ENCODE data around the gene PRSS36. TPM values are rescaled to one million over a fixed set of nuclear protein-coding genes. Genes with fewer than 3 reads are reported as not detected.
"Not testable (repeated sequence)": the region's sequence is repeated elsewhere in the genome, so short reads cannot be mapped to it uniquely, and the experiment has no call there.

PRSS36 gene
- total RNA-seq, 1 experiment from 2014 or later, result 0.50 TPM

DNA sequence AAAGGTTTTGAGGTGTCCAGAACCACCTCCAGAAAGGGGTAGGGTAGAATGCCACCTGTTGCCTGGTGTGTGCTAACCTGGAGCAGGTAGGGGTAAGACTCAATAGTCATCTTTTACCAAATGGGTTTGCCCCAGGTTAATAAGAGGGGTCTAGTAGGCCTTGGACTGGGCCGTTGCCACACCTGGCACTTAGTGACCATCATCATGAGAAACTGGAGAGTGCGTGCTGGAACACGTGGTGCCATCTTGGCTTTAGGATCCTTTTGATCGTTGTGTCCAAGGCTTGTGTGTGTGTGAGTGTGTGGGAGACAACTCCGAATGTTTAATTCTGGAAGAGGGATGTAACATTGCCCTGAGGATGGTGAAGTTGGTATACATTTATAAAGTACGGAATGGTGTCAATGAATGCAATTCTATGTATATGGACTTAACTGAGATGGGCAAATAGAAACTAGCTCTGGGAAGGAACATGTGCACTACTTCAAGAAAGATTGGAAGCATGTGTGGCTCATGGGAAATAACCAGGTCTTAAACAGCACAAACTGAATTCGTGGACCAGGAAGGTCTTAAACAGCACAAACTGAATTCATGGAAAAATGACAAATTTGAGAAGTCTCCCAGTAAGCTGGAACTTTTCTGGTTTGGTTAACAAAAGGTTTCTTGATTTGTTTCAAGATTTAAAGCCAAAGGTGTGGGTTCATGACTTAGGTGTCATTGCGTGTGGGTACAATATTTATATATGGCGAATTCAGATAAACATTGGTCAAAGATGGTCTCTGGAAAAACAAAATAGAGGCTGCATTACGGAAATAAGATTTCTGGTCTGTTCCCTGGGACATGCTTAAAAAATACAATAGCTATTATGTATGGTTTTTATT, 37.3 kb upstream of the PRSS36 start:
- no peak for DNase-seq (ENCODE audit: low read depth, low spot score)
- in situ Hi-C loops (cut with HindIII; ENCODE audit: low pct_unique_long_range_greater_than_20kb, low sequenced_read_pairs), result no loop called here

DNA sequence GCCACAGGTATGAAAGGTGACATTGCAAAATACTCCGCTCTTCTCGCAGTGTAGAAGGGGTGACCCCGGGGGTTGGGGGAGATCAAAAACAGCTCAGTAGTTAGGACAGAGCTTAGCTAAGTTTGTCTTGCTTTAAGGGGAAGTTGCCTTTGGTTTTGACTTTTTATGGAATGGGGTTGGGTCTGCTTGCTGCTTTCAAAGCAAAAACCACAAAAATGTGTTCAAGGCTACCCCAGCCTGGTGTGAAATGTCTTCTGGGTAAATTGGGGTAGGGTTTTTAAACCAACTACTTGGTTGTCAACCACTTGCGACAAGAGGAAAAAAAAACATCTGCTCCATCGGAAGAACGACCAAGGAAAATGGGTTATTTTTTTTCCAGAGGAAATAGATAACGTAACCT, 36.3 kb upstream of the PRSS36 start:
- no peak for DNase-seq (ENCODE audit: low read depth, low spot score)
- in situ Hi-C loops (cut with HindIII; ENCODE audit: low pct_unique_long_range_greater_than_20kb, low sequenced_read_pairs), result no loop called here

DNA sequence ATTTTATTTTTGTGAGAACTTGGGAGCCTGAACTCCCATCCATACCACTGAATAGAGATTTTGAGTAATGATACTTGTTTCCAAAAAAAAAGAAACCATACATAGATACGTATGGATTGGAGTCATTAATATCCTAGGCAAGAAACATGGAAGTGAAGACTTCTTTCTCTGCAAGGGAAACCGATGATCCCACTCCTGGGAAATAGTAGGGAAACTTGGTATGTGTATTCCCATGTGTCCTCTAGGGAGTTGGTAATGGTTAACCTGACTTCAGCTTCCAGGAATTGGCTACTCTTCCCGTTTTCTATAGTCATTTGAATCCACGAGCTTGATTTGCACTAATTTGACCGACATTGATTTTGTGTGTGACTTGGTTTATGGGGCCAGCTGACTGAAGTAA, 35.5 kb upstream of the PRSS36 start:
- no peak for DNase-seq (ENCODE audit: low read depth, low spot score)
- in situ Hi-C loops (cut with HindIII; ENCODE audit: low pct_unique_long_range_greater_than_20kb, low sequenced_read_pairs), result no loop called here

DNA sequence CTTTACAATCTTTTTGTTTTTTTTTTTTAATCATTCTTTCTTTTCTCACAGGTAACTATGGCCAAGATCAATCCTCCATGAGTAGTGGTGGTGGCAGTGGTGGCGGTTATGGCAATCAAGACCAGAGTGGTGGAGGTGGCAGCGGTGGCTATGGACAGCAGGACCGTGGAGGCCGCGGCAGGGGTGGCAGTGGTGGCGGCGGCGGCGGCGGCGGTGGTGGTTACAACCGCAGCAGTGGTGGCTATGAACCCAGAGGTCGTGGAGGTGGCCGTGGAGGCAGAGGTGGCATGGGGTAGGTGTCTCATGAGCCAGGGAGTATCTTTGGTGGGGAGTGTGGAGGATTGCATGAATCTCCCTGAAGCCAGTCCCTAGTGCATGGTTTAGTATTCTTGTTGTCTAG, 35.0 kb upstream of the PRSS36 start:
- no peak for DNase-seq (ENCODE audit: low read depth, low spot score)
- in situ Hi-C loops (cut with HindIII; ENCODE audit: low pct_unique_long_range_greater_than_20kb, low sequenced_read_pairs), result no loop called here

DNA sequence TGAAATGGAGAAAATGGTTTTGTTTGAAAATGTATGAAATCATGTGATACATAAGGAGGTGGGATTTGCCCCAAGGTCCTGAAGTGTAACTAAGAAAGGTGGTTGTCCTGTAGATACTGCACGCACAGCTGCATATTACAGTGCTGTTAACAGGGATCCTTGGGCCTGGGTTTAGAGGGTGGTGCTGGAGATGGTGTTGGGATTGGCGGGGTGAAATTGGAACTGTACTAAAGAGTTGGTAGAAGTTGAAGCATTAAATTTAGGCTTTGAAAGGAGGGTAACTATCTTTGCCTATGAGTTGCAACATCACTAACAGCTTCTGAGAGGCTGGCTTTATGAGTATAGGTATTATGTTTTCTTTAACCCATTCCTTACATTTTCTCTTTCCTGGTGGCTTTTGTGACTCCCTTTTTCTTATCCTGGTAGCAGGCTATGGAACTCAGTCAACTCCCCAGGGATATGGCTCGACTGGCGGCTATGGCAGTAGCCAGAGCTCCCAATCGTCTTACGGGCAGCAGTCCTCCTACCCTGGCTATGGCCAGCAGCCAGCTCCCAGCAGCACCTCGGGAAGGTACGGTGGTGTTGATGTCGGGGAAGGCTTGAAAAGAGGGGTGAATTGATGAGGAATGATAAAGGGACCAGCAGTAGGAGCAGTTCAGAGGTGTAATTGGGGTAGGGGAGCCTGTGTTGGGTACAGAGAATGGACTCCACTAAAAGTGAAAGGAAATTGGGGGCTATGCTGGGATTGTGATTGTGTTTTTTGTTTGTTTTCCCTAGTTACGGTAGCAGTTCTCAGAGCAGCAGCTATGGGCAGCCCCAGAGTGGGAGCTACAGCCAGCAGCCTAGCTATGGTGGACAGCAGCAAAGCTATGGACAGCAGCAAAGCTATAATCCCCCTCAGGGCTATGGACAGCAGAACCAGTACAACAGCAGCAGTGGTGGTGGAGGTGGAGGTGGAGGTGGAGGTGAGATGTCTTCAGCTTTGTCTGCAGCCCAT, 33.9 kb upstream of the PRSS36 start:
- in situ Hi-C loops (cut with HindIII; ENCODE audit: low pct_unique_long_range_greater_than_20kb, low sequenced_read_pairs), result no loop called here
- DNase-seq (ENCODE audit: low read depth, low spot score), result no peak

DNA sequence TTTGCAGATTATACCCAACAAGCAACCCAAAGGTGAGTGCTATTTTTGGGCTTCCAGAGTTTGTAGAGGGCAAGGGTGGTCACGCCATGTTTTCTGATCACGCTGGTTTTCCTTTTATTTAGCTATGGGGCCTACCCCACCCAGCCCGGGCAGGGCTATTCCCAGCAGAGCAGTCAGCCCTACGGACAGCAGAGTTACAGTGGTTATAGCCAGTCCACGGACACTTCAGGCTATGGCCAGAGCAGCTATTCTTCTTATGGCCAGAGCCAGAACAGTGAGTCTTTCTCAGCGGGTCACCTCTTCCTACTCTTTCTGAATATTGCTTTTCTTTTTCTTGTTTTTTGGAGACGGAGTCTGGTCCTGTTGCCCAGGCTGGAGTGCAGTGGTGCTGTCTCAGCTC, 32.5 kb upstream of the PRSS36 start:
- DNase-seq (ENCODE audit: low read depth, low spot score), result no peak
- in situ Hi-C loops (cut with HindIII; ENCODE audit: low pct_unique_long_range_greater_than_20kb, low sequenced_read_pairs), result no loop called here

DNA sequence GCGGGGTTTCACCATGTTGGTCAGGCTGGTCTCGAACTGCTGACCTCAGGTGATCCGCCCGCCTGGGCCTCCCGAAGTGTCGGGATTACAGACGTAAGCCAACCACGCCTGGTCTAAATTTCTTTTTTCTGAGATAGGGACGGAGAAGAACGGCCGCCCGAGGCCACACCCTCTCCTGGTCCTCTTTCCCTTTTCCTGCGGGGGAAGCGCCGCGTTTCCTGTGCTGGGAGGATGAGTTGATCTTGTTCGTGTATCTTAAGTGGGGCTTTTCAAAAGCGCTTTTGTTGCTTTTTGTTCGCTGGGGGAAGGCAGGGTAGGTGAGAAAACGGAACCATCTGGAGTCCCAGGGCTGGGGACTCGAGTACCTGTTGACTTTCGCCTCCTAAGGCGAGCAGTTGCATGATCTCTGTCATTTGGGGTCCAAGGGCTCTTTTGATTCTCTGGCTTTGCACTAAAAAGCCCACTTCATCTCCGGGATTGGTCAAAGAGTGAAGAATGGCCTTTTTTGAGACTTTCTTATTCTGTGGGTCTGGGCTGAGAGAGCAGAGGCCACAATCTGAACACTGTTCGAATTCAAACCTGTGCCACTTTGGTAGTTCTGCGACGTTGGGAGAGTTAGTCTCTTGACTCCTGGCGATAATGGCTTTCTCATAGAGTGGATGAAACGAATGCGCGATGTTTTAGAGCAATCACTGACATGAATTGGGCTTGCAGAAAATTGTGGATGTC, 31.4 kb upstream of the PRSS36 start:
- DNase-seq (ENCODE audit: low read depth, low spot score), result peak; percentile 52
- in situ Hi-C loops (cut with HindIII; ENCODE audit: low pct_unique_long_range_greater_than_20kb, low sequenced_read_pairs), result no loop called here

DNA sequence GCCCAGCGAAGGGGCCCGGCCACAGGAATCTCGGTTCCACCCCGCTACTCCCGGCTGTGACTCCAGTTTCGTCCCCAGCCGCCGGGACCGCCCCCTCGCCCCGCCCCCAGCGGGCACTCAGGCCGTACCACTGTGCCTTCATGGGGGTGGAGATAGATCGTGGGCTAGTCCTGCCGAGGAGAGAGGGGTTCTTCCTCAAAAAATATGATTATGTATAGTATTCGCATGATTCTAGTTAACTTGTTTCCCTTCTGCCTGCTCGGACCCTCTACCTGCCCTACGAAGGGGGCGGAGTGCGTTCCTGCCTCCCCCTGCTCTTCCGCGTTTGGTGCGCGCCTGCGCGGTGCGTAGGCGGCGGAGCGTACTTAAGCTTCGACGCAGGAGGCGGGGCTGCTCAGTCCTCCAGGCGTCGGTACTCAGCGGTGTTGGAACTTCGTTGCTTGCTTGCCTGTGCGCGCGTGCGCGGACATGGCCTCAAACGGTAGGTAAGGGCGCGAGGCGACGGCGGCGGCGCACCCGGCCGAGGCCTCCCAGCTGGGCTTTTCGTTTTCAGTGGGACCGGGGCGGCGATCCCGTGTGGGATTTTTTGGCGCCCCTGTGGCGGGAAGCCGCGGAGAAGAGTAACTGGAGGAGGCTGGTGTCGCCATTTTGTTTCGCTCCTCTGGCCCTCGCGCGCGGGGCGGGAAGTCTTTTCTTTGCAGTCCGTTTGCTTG, 30.0 kb upstream of the PRSS36 start, which contains the start of gene FUS:
TSS of gene FUS (plus strand) at position 393 of the 713 bp plus-strand sequence. CDS start at position 469, 76 bp downstream.
- peak; percentile 84 for DNase-seq (ENCODE audit: low read depth, low spot score)
- in situ Hi-C loops (cut with HindIII; ENCODE audit: low pct_unique_long_range_greater_than_20kb, low sequenced_read_pairs), result no loop called here

DNA sequence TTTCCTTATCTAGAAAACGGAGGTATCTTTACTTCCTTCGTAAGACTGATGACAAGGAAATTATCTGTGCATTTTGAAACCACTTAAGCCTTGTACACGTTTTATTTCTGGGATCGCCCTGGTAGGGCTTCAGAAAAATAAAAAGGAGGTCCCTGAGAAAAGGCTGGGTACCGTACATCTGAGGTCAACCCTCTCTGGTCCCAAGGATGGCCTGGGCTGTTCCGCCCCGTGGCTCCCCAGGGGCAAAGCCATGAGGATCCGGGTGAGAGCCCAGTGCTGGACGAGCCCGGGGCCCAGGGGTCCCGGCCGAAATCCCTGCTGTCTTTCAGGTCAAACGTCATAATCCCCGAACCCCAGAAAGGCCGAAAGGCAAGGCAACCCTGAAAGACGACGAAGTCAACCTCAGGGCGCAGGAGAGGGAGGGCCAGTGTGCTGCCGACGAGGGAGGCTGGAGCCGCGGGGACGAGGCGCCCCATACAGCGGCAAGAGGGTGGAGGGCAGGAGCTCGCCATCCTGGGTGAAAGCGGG, 29.4 kb upstream of the PRSS36 start:
- in situ Hi-C loops (cut with HindIII; ENCODE audit: low pct_unique_long_range_greater_than_20kb, low sequenced_read_pairs), result no loop called here
- DNase-seq (ENCODE audit: low read depth, low spot score), result no peak

DNA sequence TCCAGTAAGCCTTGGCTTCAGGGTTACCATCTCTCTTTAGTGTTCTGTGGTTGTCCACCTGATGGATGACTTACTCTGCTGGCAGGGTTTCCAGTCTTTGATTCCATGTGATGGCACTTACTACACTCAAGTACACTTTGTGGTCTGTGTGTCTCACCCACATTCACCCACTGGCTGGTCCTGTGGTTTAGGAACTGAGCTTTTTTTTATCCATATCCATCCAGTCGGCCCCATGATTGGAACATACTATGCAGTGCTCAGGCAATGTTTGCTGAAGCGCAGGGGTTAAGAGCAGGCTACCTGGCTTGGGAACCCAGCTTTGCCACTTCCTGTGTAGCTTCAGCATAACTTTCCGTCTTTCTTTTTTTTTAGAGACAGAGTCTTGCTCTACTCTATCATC, 27.3 kb upstream of the PRSS36 start:
- in situ Hi-C loops (cut with HindIII; ENCODE audit: low pct_unique_long_range_greater_than_20kb, low sequenced_read_pairs), result no loop called here
- peak; percentile 84 for DNase-seq (ENCODE audit: low read depth, low spot score)

DNA sequence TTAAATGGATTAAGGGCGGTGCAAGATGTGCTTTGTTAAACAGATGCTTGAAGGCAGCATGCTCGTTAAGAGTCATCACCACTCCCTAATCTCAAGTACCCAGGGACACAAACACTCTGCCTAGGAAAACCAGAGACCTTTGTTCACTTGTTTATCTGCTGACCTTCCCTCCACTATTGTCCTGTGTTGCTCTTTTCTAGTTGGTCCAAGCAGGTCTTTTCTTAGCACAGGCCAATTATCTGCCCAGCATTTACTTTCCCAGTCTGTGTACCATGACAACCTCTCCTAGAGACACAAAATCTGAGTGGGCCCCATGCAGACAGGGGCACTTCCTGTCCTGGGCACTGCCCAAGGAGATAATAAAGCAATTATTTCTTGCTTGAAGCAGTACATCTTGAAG, 20.2 kb upstream of the PRSS36 start:
- in situ Hi-C loops (cut with HindIII; ENCODE audit: low pct_unique_long_range_greater_than_20kb, low sequenced_read_pairs), result not testable (repeated sequence)
- DNase-seq (ENCODE audit: low read depth, low spot score), result peak; percentile 52

DNA sequence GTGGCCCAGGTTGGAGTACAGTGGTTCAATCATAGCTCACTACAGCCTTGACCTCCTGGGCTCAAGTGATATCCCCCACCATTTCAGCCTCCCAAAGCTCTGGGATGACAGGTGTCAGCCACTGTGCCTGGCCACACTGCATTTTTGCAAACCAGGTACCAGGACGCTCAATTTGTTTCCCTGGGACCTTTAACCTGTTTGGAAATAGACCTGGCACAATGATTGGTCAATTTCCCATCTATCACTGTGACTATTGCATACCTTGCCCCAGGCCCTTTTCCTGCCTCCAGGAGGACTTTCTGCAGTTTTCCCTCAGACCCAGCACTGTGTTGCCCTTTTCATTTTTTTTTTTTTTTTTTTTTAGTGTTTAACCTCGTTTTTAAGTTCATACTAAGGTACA, 19.0 kb upstream of the PRSS36 start:
- in situ Hi-C loops (cut with HindIII; ENCODE audit: low pct_unique_long_range_greater_than_20kb, low sequenced_read_pairs), result no loop called here

DNA sequence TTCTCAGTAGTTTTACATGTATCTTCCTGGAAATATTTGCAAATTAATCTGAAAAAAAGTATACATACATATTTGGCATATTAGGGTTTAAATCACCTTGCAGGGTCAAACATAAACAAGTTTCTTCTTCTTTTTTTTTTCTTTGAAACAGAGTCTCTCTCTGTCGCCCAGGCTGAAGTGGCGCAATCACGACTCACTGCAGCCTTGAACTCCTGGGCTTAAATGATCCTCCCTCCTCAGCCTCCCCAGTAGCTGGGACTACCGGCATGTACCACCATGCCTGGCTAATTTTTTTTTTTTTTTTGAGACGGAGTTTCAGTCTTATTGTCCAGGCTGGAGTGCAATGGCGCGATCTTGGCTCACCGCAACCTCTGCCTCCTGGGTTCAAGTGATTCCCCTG, 17.4 kb upstream of the PRSS36 start:
- no peak for DNase-seq (ENCODE audit: low read depth, low spot score)
- in situ Hi-C loops (cut with HindIII; ENCODE audit: low pct_unique_long_range_greater_than_20kb, low sequenced_read_pairs), result no loop called here

More for the DNA sequence above, 19.0 kb upstream of the PRSS36 start:
- no peak for DNase-seq (ENCODE audit: low read depth, low spot score)

DNA sequence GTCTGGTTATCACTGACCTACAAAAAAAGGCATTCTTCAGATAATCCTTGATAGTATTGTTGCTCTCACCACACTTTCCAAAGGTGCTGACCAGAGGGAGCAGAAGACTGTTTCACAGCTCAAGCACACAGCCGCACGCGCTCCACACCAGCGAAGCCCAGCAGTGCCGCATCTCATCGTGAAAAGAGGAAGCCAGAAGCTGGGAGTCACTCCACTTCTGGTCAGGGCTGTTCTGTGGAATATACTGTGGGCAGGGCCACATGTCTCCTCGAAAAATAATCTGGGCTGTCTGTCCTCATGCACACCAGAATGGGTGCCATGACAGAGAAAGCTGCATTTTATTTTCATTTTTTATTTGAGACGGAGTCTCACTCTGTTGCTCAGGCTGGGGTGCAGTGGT, 7.3 kb upstream of the PRSS36 start:
- no peak for DNase-seq (ENCODE audit: low read depth, low spot score)
- in situ Hi-C loops (cut with HindIII; ENCODE audit: low pct_unique_long_range_greater_than_20kb, low sequenced_read_pairs), result no loop called here

DNA sequence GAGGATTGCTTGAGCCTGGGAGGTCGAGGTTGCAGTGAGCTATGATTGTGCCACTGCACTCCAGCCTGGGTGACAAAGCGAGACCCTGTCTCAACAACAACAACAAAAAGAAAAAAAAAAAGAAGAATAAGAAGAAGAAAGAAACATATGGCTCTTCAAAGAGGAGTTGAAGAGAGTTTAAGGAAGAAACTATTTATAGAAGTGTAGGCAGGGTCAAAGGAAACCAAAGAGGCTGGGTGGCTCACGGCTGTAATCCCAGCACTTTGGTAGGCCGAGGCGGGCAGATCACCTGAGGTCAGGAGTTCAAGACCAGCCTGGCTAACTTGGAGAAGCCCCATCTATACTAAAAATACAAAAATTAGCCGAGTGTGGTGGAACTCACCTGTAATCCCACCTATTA, 1.1 kb upstream of the PRSS36 start:
- DNase-seq (ENCODE audit: low read depth, low spot score); in situ Hi-C loops (cut with HindIII; ENCODE audit: low pct_unique_long_range_greater_than_20kb, low sequenced_read_pairs): not testable (repeated sequence)

DNA sequence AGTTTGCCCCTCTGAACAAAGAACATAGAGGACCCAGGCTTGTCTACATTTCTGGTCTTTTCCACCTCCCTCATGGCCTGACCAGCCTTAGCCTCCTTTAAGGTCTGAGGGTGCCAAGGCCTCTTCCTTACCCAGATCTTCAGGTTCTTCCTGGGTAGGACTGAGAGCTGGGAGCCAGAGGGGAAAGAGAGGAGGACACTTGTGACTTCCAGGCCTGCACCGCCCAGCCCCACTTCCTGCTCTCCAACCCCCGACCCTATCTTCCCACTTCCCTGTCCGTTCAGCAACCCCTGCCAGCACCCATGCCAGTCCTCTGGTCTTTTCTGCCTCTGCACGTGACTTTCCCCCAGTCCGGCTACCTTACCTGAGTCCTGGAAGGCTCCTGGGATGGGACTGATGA, 534 bp downstream of the PRSS36 start:
- DNase-seq (ENCODE audit: low read depth, low spot score), result no peak

DNA sequence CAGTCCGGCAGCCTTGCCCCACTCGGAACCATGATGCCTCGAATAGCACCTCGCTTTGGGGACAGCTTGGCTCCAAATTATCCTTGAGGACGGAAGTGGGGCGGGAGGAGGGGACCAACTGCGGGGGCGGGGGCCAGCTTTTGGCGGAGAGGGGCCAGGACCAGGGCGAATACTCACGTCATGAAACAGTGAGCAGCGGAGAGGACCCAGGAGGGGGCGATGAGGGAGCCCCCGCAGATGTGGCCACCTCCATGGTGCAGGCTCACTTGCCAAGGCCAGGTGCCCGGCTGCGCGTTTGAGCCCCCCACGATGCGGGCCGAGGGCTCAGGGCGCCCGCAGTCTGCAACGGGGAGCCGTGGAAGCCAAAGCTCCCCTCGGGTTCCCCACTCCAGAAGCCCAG, 970 bp downstream of the PRSS36 start:
- in situ Hi-C loops (cut with HindIII; ENCODE audit: low pct_unique_long_range_greater_than_20kb, low sequenced_read_pairs), result no loop called here
- DNase-seq (ENCODE audit: low read depth, low spot score), result no peak

More for the DNA sequence above, 534 bp downstream of the PRSS36 start:
- in situ Hi-C loops (cut with HindIII; ENCODE audit: low pct_unique_long_range_greater_than_20kb, low sequenced_read_pairs), result no loop called here

Data from SK-MEL-5 (cell line).